ENCODE data around the gene USP36.

The USP36 gene

DNA sequence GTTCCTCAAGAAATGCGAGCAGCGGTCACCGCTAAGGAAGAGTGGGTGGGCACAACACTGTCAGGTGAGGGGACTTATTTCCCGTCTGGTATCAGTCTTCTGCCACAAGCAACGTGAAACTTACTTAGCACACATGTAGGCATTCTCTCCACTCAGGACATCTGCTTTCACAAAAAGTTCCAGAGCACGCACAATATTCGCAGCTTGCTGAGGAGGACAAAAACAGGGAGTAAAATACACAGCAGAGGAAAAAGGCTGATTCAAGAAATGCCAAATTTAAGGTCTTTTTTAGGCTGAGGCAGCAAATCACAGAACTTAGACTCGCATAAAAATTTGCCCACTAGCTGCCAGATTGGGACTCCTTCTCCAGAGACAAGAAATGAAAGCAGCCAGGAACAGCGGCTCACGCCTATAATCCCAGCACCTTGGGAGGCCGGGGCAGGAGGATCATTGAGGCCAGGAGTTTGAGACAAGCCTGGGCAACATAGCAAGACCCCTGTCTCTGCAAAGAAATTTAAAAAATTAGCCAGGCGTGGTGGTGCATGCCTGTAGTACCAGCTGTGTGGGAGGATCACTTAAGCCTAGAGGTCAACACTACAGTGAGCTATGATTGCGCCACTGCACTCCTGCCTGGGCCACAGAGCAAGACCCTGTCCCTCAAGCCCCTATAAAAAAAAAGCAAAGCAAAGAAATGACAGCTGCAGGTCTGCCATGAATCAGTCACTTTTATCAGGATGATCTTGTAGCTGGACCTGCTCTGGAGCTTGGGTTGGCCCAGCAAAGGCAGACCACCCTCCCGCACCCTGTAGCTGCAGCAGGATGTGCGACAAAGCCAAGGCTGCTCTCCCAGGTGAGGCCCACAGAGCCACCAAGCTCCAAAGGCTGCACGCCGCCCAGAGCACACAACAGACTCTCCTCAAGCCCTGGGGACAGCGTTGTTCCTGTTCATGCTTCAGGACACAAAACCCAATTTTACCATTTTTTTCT is 20.5 kb downstream of the USP36 start:
- H3K9me3 ChIP-seq (ENCODE audit: insufficient read depth, low read length), result no peaks in the 10 kb centered on the region
- H4K20me1 ChIP-seq (ENCODE audit: low read depth, low read length), result no peaks in the 10 kb centered on the region
- no peak overlapping the region for H3K9ac ChIP-seq (ENCODE audit: low read length)
- no peak overlapping the region for H2AFZ ChIP-seq (ENCODE audit: low read depth, low read length, severe bottlenecking)
- no peaks in the 10 kb centered on the region for H3K27me3 ChIP-seq (ENCODE audit: low read length)
- TF ChIP-seq, protein P1, sequence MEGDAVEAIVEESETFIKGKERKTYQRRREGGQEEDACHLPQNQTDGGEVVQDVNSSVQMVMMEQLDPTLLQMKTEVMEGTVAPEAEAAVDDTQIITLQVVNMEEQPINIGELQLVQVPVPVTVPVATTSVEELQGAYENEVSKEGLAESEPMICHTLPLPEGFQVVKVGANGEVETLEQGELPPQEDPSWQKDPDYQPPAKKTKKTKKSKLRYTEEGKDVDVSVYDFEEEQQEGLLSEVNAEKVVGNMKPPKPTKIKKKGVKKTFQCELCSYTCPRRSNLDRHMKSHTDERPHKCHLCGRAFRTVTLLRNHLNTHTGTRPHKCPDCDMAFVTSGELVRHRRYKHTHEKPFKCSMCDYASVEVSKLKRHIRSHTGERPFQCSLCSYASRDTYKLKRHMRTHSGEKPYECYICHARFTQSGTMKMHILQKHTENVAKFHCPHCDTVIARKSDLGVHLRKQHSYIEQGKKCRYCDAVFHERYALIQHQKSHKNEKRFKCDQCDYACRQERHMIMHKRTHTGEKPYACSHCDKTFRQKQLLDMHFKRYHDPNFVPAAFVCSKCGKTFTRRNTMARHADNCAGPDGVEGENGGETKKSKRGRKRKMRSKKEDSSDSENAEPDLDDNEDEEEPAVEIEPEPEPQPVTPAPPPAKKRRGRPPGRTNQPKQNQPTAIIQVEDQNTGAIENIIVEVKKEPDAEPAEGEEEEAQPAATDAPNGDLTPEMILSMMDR (IDR thresholded peaks at IDR 0.05; ENCODE audit: insufficient read depth, low read length, poor library complexity, severe bottlenecking), result no peak
- no peak for TF ChIP-seq EZH2phosphoT487 (conservative IDR thresholded peaks at IDR 0.05; ENCODE audit: low read length)
- no peak overlapping the region for H3K4me2 ChIP-seq (ENCODE audit: low read depth, low read length, poor library complexity, severe bottlenecking)
- H3K4me3 ChIP-seq (ENCODE audit: insufficient read depth, low read length, poor library complexity, severe bottlenecking), result no peak overlapping the region
- no peaks in the 10 kb centered on the region for H3F3A ChIP-seq (ENCODE audit: insufficient read depth)
- no peaks in the 10 kb centered on the region for H3K79me2 ChIP-seq (ENCODE audit: insufficient read depth, low read length)
- no peak overlapping the region for H3K27ac ChIP-seq (ENCODE audit: low read depth, low read length)
- H3K36me3 ChIP-seq (ENCODE audit: low read length), result peaks cover 9% of the 10 kb centered on the region; the same call in 1 of the 2 replicates
- H3K9me2 ChIP-seq (replicated peaks; ENCODE audit: insufficient read depth, low read length), result no peaks in the 10 kb centered on the region

DNA sequence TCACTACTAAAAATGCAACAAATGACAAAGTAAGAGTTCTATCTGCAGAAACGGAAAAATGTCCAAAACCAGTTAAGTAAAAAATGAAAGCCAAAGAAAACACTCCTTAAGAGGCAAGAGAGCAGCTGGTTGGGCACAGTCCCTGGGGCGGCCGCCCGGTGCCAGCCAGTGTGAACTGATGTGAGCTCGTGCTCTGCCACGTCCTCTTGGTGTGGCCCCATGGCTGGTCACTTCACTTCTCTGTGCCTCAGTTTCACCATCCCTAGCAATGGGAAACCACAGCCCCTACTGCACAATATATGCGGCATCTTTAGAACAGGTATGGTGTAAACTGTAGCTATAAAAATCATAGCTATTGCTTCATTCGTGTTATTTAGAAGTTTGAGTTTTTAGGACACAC is 21.2 kb downstream of the USP36 start:
- TF ChIP-seq, protein P1 (IDR thresholded peaks at IDR 0.05; ENCODE audit: insufficient read depth, low read length, poor library complexity, severe bottlenecking), result no peak
- TF ChIP-seq EZH2phosphoT487 (conservative IDR thresholded peaks at IDR 0.05; ENCODE audit: low read length), result no peak
- no peak overlapping the region for H3K9ac ChIP-seq (ENCODE audit: low read length)
- no peak overlapping the region for H2AFZ ChIP-seq (ENCODE audit: low read depth, low read length, severe bottlenecking)
- H3K36me3 ChIP-seq (ENCODE audit: low read length), result peaks cover 9% of the 10 kb centered on the region; the same call in 1 of the 2 replicates
- no peaks in the 10 kb centered on the region for H3F3A ChIP-seq (ENCODE audit: insufficient read depth)
- H3K4me2 ChIP-seq (ENCODE audit: low read depth, low read length, poor library complexity, severe bottlenecking), result no peak overlapping the region
- H3K9me3 ChIP-seq (ENCODE audit: insufficient read depth, low read length), result no peaks in the 10 kb centered on the region
- no peaks in the 10 kb centered on the region for H3K79me2 ChIP-seq (ENCODE audit: insufficient read depth, low read length)
- H3K9me2 ChIP-seq (replicated peaks; ENCODE audit: insufficient read depth, low read length), result no peaks in the 10 kb centered on the region
- no peak overlapping the region for H3K27ac ChIP-seq (ENCODE audit: low read depth, low read length)
- no peak overlapping the region for H3K4me3 ChIP-seq (ENCODE audit: insufficient read depth, low read length, poor library complexity, severe bottlenecking)
- H4K20me1 ChIP-seq (ENCODE audit: low read depth, low read length), result no peaks in the 10 kb centered on the region
- H3K27me3 ChIP-seq (ENCODE audit: low read length), result no peaks in the 10 kb centered on the region

DNA sequence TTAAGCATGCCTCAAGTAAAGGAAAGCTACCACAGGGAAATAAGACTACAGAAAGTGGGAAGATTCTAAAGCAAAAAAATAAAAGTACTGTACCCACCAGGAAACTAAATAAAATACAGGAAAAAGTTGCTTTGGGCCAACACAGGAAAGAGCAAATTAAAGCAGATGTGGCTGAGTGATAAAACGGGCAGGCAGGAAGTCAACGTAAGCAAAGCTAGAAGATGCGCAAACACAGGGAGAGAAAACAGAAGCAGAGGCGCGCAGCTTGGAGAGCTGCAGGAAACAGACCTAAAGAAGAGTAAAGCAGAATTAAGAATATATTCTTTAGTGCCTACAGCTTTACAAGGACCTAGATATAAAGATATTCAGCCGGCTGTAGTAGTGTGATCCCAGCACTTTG is 21.7 kb downstream of the USP36 start:
- TF ChIP-seq EZH2phosphoT487 (conservative IDR thresholded peaks at IDR 0.05; ENCODE audit: low read length), result no peak
- TF ChIP-seq, protein P1 (IDR thresholded peaks at IDR 0.05; ENCODE audit: insufficient read depth, low read length, poor library complexity, severe bottlenecking), result no peak
- no peak overlapping the region for H2AFZ ChIP-seq (ENCODE audit: low read depth, low read length, severe bottlenecking)
- no peaks in the 10 kb centered on the region for H4K20me1 ChIP-seq (ENCODE audit: low read depth, low read length)
- no peaks in the 10 kb centered on the region for H3F3A ChIP-seq (ENCODE audit: insufficient read depth)
- H3K27me3 ChIP-seq (ENCODE audit: low read length), result no peaks in the 10 kb centered on the region
- H3K9ac ChIP-seq (ENCODE audit: low read length), result no peak overlapping the region
- no peak overlapping the region for H3K4me2 ChIP-seq (ENCODE audit: low read depth, low read length, poor library complexity, severe bottlenecking)
- no peaks in the 10 kb centered on the region for H3K9me3 ChIP-seq (ENCODE audit: insufficient read depth, low read length)
- H3K4me3 ChIP-seq (ENCODE audit: insufficient read depth, low read length, poor library complexity, severe bottlenecking), result no peak overlapping the region
- H3K27ac ChIP-seq (ENCODE audit: low read depth, low read length), result no peak overlapping the region
- no peaks in the 10 kb centered on the region for H3K79me2 ChIP-seq (ENCODE audit: insufficient read depth, low read length)
- H3K9me2 ChIP-seq (replicated peaks; ENCODE audit: insufficient read depth, low read length), result no peaks in the 10 kb centered on the region
- H3K36me3 ChIP-seq (ENCODE audit: low read length), result peaks cover 9% of the 10 kb centered on the region; the same call in 1 of the 2 replicates

All from SU-DHL-6 (cell line).